HG03520 (cell line): ENCODE data around the gene ENTPD7.

Source experiments
- ATAC-seq: cut with Tn5 transposase; IDR thresholded peaks from one replicate; pipeline ENCODE4 v1.9.1; 2021; ENCODE audit warnings: mild to moderate bottlenecking, moderate library complexity; ENCODE audit not compliant: unreplicated experiment

ENTPD7 gene

DNA sequence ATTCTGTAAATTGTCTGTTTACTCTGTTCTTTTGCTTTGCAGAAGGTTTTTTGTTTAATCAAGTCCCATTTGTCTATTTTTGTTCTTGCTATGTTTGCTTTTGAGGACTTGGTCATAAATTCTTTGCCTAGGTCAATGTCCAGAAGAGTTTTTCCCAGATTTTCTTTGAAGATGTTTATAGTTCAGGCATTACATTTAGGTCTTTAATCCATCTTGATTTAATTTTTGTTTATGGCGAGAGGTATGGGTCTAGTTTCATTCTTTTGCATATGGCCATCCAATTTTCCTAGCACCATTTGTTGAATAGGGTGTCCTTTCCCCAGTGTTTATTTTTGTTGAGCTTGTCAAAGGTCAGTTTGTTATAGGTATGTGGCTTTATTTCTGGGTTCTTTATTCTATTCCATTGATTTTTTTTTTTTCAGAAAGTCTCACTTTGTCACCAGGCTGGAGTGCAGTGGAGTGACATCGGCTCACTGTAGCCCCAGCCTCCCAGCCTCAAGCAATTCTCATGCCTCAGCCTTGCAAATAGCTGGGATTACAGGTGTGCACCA lies 11.6 kb upstream of the ENTPD7 start:
- no peak for ATAC-seq

DNA sequence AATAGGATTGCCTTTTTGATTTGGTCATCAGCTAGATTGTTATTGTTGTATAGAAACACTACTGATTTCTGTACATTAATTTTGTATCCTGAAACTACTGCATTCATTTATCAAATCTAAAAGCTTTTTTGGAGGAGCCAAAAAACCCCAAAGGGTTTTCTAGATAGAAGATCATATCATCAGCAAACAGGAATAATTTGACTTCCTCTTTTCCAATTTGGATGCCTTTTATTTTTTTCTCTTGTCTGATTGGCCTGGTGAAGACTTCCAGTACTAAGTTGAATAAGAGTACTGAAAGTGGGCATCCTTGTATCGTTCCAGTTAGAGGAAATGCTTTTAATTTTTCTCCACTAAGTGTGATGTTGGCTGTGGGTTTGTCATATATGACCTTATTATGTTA lies 10.6 kb upstream of the ENTPD7 start:
- no peak for ATAC-seq

DNA sequence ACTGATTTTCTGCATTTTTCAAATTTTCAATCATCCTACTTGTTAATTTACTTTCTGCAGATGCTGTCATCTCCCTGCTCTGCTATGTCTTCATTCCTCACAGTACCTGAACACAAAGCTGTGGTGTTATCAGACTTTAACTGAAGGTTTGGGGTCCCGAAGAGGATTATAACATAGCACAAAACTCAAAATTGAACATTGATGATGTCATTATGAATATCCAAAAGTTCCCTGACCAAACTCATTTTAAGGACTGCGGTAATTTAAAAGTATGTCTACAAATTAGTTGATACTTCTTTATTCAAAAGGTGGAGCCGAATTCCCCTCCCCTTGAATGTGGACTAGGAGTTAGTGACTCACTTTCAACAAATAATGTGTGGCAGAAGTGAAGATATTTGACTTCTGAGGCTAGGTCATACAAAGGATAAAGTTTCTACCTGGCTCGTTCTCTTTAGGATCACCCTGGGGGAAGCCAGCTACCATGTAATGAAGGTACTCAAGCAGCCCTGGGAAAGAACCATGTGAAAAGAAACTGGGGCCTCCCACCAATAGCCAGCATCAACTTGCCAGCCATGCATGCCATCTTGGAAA lies 6.4 kb upstream of the ENTPD7 start:
- ATAC-seq = no peak

DNA sequence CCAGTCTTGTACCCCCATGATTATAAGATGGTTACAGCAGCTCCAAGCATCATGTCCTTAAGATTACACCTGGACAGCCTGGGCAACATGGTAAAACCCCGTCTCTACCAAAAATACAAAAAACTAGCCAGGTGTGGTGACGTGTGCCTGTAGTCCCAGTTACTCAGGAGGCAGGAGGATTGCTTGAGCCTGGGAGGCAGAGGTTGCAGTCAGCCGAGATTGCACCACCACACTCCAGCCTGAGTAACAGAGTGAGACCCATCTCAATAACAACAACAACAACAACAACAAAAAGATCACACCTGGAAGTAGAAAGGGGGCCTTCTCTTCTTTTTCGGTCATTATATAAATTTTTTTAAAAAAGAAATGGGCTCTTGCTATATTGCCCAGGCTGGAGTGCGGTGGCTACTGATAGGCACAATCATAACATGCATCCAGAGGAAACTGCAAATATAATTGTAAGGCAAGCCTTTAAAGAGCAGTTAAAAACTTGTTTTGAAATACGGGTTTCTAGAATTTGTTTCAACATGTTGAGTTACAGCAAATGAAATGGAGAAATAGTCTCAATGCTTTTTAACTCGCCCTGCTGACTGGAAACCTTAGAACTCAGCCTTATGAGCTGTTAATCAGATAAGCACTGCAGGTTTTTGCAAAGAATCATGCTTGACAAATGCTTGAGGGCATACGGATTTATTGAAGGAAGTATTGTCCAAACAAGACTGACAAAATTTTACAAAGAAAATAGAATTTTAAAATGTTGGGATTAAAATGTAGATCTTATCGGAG lies 4.7 kb upstream of the ENTPD7 start:
- no peak for ATAC-seq

DNA sequence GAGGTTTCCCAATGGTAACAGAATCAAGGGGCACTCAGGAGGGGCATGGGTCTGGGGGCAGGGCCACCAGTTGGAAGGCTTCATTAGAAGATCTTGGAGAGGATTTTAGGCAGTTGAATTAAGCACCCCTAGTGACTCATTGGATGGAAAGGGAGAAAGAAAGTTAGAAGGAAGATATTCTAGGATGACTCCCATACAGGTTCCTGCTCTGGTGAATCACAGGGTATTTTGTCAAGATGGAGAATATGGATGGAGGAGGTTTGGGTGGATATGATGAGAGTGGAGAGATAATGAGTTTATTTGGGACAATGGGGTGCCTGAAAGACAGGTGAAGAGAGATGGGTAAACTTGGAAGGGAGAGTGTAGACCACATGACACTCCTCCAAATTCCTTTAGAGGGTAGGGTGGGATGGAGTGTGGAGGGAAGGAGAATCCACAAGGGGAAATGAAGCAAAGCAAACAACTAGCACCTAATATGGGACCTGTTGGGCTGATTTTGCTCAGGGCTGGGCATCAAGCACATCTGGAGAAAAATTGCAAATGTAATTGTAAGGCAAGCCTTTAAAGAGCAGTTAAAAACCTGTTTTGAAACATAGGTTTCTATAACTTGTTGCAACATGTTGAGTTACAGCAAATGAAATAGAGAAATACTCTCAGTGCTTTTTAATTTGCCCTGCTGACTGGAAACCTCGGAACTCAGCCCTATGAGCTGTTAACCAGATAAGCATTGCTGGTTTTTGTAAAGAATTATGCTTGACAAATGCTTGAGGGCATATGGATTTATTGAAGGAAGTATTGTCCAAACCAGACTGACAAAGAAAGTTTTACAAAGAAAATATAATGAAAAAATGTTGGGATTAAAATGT lies 2.9 kb upstream of the ENTPD7 start:
- ATAC-seq = no peak

DNA sequence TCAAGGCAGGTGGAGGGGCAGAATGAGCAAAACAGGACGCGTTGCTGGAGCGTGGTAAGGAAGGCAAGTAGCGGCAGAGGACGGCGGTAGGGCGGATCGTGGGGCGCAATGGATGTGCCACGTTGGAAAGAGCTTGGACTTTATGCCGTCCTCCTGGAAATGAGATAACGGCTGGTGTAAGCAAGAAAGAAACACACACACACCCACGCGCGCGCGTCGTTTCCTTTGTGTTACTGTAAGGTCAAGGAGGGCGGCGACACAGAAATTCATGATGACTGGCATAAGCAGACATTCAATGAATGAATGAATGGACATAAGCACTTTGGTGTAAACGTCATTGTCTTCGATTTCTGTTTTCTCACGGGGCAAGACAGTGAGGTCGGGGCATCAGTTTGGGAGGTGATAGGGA lies 683 bp upstream of the ENTPD7 start:
- ATAC-seq = no peak

DNA sequence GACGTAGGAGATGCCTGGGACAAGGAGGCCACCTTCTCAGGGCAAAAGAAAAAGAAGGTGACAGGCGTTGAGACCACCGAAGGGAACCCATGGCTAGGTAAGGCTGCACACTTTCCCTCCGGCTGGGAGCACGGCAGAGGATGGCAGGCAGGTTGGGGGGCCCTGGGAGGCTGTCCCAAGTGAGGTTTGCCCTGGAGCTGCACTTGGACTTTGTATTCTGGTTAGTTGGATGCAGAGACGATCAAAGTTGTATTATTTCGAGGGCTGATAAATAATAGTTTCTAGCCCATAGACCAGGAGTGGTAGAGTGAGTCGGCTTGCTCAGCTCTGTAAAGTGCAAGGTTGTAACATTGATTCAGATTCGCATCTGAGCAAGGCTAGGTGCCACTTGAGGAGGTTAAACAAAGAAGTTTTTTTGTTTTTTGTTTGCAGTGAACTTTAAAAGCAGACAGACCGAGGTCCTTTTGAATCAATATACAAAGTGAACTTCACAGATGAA lies 608 bp downstream of the ENTPD7 start:
- ATAC-seq = no peak

DNA sequence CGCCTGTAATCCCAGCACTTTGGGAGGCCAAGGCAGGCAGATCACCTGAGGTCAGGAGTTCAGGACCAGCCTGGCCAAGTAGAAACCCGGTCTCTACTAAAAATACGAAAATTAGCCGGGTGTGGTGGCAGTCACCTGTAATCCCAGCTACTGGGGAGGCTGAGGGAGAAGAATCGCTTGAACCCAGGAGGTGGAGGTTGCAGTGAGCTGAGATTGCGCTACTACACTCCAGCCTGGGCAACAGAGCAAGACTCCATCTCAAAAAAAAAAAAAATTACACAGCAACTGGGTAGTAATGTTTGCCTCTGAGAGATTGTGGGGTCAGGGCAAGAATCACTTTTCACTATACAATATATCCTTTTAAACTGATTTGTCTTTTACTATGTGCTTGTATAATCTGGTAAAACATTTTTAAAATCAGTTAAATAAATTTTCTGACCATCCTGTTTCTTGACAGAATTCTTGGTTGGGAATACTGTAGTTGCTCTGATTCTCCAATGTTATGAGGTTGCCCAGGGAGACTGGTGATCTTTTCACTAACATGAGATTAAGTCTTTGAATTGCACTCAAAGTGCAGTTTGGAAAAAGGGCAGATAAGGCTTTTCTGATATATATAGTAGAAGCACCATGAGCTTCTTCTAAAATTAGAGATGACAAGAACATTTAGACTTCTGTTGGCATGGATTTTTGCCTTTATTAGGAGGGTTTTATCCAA lies 1.5 kb downstream of the ENTPD7 start:
- ATAC-seq = no peak

DNA sequence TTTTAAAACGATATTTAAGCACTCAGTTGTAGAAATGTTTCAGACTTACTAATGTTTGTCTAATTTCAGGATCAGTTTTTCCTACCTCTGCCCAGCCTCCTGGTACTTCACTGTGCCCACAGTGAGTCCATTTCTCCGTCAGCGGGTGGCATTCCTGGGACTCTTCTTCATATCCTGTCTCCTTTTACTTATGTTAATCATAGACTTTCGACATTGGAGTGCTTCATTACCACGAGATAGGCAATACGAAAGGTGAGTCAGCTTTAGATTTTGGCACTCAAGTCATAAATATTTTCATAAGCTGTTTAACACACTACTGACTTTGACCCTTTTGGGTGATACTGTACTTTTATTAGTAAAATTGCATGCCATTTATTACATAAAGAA lies 2.1 kb downstream of the ENTPD7 start:
- no peak for ATAC-seq

DNA sequence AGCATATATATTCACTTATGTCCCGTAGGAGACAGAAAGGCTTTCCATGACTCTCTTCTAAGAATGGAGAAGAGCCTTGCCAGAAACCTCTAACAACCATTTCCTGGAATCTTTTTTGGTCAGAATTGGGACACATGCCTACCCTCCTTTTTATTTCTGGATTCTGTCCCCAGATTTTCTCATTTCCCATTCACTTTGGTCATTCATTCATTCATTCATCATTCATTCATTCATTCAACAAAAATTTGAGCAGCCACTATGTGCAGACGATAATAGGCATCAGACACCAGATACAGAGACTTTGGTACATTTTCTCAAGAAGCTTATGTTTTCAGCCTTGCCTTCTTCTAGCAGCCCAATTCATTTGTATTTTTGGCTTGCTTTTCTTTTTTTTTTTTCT lies 6.0 kb downstream of the ENTPD7 start:
- no peak for ATAC-seq

DNA sequence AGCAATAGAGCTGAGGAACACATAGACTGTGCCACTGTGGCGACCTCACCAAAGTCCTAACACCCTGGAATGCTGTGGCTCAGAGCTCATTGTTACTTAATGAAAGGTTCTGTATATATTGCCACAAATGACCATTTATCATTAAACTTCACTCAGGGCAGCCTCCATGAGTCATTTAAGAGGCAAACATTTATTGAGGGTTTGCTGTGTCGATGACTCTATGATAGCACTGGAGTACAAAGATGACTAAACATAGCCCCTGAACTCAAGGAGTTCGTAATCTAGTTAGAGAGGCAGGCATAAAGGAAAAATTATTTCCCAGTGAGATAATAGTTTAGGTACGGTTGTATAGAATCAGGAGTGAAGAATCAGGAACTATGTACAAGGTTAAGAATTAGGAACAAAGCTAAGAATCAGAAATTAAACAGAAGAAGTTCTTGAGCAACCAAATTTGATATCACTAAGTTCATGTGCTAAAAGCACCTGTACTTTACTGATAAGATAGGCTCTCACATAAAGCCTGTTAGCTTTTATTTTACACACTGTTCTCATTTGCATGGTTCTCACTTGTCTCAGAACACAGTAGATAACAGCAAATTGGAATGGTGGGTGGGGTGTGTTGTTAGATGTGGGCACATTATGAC lies 7.9 kb downstream of the ENTPD7 start:
- no peak for ATAC-seq

DNA sequence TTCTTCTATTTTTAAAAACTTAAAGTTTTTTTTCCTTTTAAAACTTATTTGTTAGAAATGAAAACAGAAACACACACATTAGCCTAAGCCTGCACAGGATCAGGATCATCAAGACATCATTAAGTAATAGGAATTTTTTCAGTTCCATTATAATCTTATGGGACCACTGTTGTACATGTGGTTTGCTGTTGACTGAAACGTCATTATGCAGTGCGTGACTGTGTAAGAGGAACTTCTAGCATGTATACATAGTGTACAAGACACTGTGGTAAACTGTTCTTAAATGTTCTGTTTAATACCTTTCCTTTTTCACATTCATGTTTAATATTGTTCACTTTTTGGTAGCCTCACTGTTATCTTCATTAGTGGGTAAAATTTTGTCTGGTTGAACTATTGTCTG lies 12.1 kb downstream of the ENTPD7 start:
- ATAC-seq = no peak

DNA sequence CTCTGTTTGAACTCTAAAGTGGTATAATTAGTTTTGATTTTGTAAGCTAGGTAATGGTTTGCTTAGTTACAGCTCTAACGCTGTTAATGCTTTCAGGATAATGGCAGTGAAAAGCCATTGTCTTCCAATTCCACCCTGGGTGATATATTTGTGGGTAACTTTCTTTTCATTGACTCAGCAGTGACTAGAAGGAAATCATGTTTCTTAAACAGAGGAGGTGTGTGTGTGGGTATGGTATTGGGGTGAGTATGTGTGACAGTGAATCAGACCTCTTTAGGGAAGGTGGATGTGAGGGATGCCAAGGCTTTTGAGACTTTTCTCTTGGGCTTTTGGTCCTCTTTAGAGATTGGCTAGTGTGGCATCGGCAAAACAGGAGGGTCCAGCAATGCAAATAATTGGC lies 13.6 kb downstream of the ENTPD7 start:
- no peak for ATAC-seq

DNA sequence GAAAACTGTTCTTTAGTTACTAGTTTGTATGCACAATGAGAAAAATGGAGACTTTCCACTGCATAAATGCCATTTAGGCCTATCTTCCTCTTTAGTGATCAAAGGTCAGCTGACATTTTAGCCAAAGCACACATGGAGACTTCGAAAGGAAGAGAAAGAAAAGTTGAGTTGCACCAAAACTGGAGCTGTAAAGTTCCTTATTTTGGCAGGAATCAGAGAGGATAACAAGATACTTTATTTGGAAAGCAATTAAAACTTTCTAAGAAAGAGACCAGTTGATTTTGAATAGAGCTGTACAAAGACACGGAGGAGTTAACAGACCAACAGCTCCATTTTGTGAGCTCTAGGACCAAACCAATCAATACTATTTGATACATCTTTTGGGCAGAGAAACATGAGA lies 14.2 kb downstream of the ENTPD7 start:
- no peak for ATAC-seq

DNA sequence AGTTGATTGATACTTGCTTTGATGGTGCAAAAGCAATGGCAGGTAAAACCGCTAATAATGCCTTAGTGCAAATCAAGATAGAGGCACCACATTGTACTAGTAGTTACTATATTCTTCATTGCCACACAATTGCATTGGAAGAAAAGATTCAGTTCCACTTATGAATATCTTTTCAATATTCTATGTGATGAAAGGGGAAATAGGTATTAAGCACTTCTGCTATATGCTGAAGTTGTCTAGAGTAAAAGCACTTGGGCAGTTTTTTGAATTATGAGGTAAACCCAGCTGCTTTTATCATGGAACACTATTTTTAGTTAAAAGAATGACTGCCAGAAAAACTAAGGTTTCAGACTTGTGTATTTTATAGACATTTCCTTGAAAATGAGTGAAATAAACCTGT lies 15.5 kb downstream of the ENTPD7 start:
- ATAC-seq = no peak

DNA sequence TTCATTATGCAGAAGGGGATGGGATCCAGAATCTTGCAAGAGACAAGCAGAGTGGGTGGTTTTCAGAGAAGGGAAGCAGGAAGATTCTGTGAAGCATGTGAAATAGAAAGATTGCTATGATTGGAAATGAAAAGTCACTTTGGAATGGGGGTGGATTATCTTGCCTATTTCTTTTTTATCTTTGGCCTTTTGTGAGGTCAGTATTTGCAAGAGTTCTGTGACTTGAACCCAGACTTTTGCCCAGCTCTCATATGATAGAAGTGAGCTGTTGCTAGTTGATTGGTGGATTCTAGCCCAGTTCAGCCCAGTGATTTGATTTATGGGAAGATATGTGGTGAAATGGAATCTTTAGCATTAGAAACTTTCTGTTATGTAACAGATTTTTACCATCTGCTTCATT lies 17.1 kb downstream of the ENTPD7 start:
- no peak for ATAC-seq

DNA sequence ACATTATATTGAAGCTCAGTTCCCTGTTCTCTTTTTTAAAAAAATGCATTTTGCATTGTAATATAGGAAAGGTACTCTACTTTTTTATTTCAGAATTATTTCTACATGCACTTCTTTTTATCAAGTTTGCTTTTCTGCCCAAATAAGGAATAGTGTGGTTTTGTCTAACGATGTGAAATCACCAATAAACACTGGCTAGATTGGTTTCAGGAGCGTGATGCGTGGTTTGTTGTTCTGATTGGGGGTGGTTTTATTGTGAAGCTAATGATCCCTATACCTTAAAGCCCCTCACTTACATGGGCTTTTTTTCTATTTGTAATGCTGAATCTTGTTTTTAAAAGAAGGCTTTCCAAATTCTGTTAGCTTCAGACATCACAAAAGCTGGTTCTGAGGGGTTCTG lies 17.6 kb downstream of the ENTPD7 start:
- no peak for ATAC-seq

DNA sequence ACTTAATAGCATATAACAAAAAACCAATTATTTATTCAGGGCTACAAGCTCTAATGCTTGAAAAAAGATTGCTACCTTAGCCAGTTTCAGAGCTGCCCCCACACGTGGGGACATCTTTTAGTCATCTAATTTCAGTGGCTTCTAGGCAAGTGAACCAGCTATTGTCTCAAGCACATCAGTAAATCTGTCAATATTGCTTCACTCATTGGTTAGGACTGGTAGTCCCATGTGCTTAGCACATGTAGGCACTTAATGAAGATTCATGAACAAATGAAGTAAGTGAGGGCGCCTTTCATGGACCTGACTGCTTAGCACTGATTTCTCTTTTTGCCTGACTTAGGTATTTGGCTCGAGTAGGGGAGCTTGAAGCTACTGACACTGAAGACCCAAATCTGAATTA lies 19.6 kb downstream of the ENTPD7 start:
- no peak for ATAC-seq

DNA sequence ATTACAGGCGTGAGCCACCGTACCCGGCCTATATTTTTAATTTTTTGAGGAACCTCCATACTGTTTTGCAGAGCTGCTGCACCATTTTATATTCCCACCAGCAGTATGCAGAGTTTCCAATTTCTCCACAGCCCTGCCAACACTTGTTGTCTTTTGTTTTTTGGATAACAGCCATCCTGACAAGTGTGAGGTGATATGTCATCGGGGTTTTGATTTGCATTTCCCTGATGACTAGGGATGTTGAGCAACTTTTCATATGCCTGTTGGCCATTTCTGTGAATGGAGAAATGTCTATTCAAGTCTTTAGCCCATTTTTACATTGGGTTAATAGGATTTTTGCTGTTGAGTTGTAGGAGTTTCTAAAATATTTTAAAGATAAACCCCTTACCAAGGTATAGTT lies 22.2 kb downstream of the ENTPD7 start:
- ATAC-seq = no peak

DNA sequence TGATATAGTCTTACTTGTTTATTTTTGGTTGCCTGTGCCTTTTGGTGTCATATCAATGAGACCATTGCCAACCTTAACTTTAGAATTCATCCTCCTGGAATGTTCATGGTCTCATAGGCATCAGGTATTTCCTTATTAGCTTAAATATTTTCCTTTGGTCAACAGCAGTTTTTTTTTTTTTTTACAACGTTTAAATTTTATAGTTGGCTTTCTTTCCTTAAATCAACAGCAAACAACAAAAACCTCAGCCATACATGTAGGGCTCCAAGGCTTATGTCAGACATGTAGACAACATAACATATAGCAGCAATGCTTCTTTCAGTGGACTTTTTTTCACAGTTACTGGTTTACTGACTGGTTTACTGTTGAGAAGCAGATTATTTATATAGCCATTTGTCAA lies 22.7 kb downstream of the ENTPD7 start:
- ATAC-seq = no peak
